Measurements from ENCODE around the gene SYTL3.
"Not testable (repeated sequence)": the region's sequence is repeated elsewhere in the genome, so short reads cannot be mapped to it uniquely, and the experiment has no call there.

SYTL3 gene

DNA sequence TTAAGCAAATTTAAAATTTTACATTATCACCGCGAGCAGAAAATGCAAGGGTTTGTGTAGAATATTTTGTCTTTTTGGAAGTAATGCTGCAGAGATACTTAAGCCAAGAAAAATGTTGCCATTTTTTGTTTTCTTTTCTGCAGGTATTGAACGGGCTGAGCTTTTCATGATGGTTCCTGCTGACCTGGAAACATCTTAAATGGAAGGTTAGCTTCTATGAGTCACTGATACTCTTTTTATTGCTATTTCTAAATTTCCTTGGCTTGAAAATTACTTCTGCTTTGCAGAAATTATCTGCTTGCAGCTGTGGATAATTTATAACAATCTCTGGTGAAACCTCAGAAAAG lies 12.7 kb downstream of the SYTL3 start:
- DNase-seq (ENCODE audit: low read depth), result no peak

DNA sequence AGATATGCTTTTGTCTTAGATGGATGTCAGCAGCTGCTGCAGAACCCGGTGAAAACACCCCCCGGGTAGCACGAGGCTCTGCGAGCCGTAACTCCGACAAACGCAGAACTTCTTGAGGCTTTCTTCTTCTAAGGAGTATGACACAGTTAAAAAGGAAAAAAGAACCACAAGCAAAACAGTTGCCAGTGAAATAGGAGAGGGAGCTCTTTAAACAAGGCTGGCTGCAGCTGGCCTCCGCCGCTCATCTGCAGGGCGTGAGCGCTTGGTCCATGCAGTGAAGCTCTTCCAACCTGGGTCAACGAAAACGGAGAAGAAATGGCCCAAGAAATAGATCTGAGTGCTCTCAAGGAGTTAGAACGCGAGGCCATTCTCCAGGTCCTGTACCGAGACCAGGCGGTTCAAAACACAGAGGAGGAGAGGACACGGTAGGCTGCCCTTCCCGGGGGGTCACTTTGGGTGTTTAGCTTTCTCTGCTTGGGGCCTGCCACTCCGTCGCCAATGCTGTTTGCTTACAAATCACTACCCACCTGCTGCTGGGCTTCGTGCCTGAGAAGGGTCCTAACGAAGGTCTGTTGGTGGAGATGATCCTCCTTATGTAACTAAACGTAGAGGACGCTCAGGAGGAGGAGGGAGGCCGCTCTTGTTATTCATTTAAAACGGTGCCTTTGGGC lies 13.2 kb downstream of the SYTL3 start:
- DNase-seq (ENCODE audit: low read depth), result no peak

DNA sequence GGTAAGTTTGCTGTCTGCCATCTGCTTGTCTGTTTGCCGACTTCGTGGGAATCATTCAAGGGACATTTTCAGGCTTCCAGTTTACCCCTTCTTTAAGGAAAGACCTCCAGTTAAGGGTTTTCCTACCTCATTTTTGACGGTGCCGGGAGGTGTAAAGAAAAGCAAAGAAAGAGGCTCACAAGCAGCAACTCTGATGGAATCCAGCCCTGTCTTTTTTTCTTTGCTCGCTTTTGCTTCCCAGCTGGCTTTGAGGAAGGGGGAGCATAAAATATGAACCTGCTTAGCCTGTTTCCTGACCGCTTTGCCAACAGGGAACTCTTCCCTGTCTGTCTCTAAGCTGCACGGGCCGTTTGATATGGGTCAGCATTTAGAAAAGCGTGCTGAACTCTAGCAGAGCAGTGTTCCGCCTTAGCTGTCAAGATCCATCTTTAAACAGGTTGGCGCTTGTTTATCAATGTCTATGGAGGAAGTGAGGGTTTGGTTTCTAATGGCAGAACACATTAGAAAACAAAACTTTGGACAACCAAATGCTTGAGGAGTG lies 13.8 kb downstream of the SYTL3 start:
- DNase-seq (ENCODE audit: low read depth), result no peak

- DNase-seq (ENCODE audit: low read depth), result no peak
Observed at GRCh38 chr6:158665332-158665731, 15.5 kb downstream of the SYTL3 start.

DNA sequence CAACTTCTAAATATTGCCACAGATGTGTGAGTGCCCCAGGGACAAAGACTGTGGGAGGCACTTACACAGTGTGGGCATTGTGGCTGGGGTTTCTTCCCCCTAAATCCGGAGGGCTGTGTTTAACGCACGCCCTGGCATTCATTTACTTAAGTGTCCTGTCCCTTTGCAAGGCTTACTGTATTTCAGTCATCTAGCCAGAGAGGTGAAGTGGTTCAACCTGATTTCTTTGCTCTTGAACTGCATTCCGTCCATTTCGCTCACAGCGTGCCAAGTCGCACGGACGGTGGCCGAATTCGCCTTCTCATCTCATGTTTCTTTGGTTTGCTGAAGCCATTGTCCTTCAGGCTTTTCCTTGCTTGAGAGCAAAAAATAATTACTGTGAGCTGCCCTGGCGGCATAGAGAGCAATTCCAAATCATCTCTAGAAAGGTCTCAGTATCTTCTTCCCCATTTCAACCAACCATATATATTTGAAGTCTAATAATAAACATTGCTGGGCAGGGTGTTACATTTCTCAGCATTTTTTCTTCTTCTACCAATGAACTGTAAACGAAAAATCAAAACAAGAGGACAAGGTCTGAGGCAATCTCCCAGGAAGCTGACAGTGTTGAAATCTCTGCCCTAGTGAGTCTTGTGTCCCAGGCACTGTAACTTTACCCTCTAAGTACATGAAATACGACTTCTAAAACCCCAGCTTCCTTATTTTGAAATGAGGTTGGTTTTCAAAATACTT lies 16.9 kb downstream of the SYTL3 start:
- DNase-seq (ENCODE audit: low read depth), result no peak

DNA sequence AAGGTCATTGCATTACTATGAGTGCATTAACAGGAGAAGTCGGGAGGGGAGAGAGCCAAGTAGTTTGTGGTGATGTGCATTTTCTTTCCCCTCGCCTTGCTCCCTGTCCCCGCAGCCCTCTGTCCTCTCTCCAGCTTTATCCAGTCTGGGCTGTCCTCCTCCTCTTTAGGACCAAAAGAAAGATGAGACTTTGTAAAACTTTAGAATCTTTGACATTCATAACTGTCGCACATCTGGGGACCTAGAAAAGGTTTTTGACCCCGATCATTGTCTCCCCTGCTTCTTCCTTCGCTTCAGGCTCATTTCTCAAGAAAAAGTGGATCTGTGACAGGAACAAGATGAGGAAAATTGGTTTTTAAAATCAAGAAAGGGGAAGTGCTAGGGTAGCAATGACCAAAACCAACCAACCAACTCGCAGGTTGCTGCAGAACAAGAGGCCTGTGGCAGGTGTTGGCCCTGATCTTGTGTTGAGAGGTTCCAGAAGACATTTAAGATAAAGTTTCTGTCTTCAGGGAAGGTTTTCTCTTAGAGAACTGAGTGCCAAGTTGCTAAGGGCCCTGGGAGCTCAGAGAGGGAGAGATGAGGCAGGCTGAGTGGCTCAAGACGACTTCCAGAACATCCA lies 17.6 kb downstream of the SYTL3 start:
- no peak for DNase-seq (ENCODE audit: low read depth)

- DNase-seq (ENCODE audit: low read depth), result no peak
Observed at GRCh38 chr6:158668707-158669103, 18.9 kb downstream of the SYTL3 start.

DNA sequence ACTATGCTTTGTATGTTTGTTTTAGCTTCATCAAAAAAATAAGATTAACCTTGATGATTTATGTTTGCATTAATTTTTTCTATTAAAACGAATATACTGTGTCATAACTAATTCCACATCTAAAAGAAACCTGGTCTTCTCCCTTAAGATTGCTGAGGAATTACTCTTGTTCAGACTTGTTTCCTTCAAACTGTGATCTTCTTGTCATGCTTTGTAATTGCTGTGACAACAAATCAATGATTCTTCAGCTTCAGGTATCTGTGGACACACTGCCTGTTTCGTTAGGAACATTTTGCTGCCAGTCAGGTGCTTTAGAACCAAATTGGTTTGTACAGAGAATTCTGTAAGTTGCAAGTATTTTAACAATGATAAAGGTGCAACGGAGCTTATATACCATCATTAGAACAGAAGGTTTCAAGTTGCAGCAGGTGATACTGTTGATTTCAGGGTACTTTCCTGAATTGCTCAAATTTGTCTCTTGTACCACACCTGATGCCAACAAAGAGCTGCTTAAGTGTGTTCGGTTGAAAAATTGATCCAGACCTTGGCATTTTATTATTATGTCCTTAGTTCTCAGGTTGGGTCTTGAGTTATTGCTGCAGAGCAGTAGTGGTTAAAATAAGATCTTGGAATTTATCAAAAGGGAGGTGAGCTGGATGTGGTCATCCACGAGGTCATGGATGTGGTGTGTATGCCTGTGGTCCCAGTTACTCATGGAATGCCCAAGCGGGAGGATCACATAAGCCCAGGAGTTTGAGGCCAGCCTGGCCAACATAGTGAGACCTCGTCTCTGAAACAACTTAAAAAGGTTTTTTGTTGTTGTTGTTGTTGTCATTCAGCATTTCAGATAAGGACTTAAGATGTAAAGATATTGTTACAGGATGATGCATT lies 19.5 kb downstream of the SYTL3 start:
- no peak for DNase-seq (ENCODE audit: low read depth)

DNA sequence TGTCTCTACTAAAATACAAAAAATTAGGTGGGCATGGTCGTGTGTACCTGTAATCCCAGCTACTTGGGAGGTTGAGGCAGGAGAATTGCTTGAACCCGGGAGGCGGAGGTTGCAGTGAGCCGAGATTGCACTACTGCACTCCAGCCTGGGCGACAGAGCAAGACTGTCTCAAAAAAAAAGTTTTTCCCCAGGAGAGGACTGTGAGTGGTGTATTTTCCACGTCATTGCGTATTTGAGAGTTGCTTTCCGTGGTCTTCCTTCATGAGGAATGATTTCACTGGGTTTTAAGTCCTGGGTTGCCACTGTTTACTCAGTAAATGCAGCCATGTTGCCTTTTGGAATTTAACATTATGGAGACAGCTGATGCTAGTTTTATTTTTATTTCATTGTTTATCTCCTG lies 22.3 kb downstream of the SYTL3 start:
- not testable (repeated sequence) for DNase-seq (ENCODE audit: low read depth)

DNA sequence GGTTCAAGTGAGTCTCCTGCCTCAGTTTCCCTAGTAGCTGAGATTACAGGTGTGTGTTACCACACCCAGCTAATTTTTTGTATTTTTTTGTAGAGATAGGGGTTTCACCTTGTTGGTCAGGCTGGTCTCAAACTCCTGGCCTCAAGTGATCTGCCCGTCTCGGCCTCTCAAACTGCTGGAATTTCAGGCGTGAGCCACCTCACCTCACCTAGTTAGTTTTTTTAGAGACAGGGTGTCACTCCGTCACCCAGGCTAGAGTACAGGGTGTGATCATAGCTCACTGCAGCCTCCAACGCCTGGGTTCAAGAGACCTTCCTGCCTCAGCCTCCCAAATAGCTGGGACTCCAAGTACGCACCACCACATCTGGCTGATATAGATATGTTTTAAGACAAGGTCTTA lies 22.9 kb downstream of the SYTL3 start:
- no peak for DNase-seq (ENCODE audit: low read depth)

DNA sequence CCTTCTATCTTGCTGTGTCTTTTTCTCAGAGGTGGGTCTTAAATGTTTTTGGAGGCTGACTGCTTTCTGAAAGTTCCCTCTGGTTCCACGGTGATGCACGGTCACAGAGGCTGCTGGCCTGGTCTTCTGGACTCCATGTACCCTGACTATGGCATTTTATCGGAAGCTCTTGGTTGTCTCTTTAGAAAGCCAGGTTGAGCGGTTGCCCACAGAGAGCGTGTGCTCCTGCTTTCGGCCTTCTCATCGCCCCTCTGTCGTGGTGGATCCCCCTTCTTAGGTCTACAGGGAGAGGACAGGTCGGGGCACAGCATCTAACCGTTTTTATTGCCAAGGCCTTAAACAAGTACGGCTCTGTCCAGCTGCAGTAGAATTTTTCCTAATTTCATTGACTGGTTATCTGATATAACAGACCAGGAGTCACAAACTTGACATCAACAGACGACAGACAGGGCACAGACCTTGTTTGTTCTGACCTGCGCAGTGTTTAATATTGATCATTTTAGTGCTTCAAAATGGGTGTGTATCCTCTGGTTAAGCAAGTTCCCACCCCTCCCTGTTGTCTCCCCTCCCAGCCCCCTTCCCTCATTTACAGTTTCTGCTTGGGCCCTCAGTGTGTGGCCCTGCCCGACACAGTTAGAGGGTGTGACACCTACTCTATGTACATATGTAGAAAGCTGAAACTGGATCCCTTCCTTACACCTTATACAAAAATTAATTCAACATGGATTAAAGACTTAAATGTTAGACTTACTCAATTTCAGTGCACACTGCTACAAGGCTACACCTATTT lies 24.7 kb downstream of the SYTL3 start:
- DNase-seq (ENCODE audit: low read depth), result no peak

DNA sequence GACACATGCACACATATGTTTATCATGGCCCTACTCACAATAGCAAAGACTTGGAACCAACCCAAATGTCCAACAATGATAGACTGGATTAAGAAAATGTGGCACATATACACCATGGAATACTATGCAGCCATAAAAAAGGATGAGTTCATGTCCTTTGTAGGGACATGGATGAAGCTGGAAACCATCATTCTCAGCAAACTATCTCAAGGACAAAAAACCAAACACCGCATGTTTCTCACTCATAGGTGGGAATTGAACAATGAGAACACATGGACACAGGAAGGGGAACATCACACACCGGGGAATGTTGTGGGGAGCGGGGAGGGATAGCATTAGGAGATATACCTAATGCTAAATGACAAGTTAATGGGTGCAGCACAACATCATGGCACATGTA lies 27.2 kb downstream of the SYTL3 start:
- DNase-seq (ENCODE audit: low read depth), result not testable (repeated sequence)

DNA sequence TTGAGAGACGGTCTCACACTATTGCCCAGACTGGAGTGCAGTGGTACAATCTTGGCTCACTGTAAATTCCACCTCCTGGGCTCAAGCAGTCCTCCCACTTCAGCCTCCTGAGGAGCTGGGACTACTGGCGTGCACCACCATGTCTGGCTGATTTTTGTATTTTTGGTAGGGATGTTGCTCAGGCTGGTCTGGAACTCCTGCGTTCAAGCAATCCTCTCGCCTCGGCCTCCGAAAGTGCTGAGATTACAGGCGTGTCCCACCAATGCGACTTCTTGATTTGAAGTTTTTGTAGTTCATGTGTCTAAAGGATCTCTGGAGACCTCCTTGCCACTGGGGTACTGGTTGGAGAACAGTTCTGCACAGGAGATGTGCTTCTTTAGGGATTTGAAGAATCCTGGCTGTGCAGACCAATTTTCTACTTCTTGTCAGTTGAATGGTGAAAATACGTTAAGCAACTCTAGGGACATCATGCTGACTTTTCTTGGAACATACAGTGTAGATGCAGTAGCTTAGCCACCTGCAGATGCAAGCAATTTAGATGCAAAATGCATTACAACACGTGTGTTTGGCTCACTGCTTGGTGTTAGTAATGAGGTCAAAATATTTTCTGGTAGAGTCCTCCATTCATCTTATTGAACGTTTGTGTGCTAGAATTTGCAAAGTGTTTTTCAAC lies 28.2 kb downstream of the SYTL3 start:
- no peak for DNase-seq (ENCODE audit: low read depth)

DNA sequence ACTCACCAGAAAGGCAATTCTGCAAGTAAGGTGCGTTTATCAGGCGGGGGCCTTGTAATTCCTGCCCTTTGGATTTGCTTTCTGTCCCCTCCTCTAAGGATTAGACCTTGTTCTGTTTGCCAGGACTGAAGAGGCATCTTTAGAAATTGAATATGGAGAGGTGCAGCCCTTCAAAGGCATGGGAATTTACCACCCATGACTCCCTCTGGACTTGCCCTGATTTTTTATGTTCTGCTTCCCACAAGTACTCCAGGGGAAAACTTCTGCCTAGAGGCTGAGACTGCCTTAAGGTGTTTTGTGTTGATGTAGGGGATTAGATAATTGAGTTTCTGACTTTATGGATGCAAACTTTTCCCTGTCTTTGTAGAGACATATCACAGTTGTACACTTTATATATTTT lies 30.2 kb downstream of the SYTL3 start:
- DNase-seq (ENCODE audit: low read depth), result no peak

DNA sequence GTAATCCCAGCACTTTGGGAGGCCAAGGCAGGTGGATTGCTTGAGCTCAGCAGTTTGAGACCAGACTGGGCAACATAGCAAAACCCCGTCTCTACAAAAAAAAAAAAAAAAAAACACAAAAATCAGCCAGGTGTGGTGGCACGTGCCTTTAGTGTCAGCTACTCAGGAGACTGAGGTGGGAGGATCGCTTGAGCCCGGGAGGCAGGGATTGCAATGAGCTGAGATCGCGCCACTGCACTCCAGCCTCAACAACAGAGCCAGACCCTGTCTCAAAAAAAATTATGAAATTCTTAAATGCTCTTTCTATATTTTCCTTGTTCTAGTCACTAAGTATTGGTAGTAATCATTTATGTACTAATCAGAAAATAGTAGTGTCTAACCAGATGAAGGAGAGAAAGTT lies 30.6 kb downstream of the SYTL3 start:
- DNase-seq (ENCODE audit: low read depth), result no peak

GRCh38 chr6:158684311-158684710 lies 34.5 kb downstream of the SYTL3 start:
- no peak for DNase-seq (ENCODE audit: low read depth)

DNA sequence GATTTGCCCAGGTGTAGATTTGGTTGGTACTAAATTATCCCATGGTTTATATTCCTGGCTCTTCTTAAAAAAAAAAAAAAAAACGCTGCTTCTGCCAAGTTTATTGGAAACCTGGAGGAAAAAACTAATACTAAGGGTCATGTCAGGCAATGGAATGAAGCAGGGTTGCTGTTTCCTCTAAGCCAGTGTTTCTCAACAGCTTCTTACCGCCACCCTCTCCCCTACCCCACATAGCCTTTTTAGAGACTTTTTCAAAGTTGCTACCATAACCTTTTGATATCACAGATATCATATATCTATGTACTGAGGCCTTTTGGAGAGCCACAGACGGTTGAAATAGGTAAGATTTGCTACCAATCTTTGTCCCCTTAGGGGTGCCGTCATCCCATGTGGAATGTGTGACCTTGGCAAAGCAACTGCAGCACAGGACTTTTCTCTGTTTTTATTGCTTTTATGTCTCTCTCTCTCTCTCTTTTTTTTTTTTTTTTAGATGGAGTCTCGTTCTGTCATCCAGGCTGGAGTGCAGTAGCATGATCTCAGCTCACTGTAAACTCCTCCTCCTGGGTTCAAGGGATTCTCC lies 35.0 kb downstream of the SYTL3 start:
- DNase-seq (ENCODE audit: low read depth), result no peak

DNA sequence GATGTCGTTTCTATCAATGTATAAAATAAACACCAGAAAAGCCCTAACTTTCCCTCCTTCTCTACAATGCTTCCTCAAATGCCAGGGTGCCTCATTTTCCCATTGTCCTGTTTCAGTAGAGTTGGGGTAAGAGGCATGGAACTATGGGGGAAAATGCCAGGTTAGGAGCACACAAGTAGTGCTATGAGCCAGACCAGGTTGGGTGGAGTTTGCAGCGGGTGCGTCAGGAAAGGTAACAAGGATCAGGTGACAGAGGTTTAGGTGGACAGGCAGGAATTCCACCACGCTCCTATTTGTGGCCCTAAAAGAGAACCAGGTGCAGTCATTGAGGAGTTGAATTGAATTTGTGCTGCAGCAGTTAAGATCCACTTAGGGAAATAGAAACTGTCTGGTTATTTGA lies 36.5 kb downstream of the SYTL3 start:
- no peak for DNase-seq (ENCODE audit: low read depth)

GRCh38 chr6:158686791-158687381 lies 37.0 kb downstream of the SYTL3 start:
- no peak for DNase-seq (ENCODE audit: low read depth)

- no peak for DNase-seq (ENCODE audit: low read depth)
Observed at GRCh38 chr6:158687506-158687905, 37.7 kb downstream of the SYTL3 start.
